ENCODE results near the gene CBY3.
"Not testable (repeated sequence)": the region's sequence is repeated elsewhere in the genome, so short reads cannot be mapped to it uniquely, and the experiment has no call there.

The CBY3 gene

DNA sequence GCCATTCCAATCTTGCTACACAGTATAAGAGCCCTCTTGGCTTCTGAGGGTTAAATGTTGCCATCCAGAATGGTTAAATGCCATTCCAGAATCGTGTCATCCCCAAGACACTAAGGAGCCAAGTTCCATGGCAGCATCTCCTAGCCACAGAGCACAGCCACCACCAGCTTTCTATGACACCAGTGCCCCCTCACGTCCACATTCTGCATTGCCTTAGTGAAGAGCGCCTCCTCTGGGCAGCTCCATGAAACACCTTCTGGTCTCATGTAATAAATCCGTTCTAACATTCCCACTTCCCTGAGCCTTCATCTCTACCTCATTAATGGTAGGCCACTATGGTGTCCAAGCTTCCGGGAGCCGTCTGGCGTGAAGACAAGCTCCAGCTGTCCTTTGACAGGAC is 12.4 kb downstream of the CBY3 start:
- DNase-seq: peak; percentile 56

DNA sequence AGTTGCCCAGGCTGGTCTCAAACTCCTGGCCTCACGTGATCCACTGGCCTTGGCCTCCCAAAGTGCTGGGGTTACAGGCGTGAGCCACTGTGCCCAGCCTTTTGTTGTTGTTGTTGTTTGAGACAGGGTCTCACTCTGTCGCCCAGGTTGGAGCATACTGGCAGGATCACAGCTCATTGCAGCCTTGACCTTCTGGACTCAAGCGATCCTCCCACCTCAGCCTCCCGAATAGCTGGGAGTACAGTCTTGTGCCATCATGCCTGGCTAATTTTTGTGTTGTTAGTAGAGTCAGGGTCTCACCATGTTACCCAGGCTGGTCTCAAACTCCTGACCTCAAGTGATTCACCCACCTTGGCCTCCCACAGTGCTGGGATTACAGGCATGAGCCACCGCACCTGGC is 19.2 kb downstream of the CBY3 start:
- not testable (repeated sequence) for DNase-seq

DNA sequence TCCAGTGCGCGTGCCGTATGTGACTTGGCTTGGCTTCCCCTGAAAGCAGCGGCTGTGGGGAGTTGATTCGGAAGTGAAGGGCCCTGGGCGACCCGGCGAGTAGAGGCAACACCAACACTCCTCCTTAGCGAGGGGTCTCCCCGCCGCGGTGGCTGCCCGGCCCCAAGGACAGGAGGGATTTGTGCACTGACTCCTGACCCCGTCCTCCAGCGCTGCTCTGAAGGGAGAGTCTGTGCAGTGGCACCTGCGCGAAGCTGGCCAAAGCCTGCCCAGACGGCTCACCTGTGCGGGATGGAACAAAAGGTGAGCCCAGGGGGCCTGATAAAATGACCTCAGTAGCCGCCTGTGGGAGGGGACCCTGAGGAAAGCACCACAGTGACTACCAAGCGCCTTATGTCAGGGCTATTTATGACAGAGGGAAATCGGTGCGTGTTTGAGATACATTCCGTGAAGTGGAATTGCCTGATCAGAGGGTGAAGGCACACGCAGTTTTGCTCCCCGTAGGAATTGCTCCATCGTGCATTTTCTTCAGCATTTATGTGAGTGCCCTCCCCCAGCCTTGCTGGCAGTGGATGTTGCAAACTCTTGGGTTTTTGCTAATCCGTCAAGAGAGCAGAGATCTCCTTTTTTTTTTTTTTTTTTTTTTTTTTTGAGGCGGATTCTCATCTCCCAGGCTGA is 22.5 kb downstream of the CBY3 start:
- not testable (repeated sequence) for DNase-seq

DNA sequence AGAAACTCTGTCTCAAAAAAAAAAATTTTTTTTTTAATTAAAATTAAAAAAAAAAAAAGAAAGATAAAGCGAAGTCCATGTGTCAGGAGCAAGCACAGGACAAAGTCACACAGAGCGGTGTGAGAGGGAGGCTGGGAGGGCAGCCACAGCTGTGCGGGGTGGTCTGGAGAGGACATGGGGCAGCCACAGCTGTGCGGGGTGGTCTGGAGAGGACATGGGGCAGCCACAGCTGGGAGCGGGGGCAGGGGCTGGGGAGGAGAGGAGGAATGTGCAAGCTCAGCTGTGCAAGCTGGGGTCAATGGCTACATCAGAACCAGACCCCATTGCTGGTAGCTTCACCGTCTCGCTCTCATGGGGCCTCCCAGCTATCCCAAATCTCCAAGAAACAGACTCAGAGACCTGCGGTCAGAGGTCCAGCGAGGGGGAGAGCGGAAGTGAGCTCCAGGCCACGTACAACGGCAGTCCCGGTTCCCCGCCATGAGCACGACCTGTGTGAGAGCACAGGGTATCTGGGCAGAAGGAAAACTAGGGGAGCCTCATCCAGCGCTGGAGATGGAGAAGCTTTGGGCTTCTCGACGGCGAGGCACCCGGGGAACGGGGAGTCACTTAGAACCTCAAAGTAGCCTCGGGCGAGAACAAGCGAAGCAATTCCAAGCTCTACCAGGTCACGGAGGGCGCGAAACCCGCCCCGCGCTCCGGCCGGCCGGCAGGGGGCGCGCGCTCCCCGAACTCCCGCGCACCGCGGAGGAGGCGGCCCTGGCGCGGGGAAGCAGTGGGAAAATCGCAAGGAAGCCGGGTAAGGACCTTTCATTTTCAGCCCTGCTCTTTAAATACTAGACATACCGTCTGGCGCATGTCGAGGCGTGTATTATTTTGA is 23.3 kb downstream of the CBY3 start:
- DNase-seq: not testable (repeated sequence)

DNA sequence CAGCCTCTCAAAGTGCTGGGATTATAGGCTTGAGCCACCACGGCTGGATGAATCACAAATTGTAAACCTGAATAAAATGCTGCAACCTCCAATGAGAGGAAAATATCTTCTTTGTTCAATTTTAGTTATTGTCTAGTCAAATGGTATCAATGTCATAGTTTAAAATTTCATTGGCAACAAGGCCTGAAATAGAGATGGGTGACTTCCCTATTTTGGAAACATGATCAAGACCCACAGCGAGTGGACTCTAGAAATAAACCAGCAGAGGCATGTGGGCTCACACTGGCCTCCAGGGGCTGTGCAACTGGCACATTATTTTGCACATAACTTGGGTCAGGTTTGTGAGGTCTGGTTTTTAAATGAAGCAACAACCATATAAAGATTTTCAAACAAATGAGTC is 27.7 kb downstream of the CBY3 start:
- DNase-seq: not testable (repeated sequence)

DNA sequence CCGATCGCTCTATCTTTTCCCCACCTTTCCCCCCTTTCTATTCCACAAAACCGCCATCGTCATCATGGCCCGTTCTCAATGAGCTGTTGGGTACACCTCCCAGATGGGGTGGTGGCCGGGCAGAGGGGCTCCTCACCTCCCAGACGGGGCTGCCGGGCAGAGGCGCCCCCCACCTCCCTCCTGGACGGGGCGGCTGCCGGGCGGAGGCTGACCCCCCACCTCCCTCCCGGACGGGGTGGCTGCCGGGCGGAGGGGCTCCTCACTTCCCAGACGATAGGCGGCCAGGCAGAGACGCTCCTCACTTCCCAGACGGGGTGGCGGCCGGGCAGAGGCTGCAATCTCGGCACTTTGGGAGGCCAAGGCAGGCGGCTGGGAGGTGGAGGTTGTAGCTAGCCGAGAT is 30.6 kb downstream of the CBY3 start:
- DNase-seq: not testable (repeated sequence)

DNA sequence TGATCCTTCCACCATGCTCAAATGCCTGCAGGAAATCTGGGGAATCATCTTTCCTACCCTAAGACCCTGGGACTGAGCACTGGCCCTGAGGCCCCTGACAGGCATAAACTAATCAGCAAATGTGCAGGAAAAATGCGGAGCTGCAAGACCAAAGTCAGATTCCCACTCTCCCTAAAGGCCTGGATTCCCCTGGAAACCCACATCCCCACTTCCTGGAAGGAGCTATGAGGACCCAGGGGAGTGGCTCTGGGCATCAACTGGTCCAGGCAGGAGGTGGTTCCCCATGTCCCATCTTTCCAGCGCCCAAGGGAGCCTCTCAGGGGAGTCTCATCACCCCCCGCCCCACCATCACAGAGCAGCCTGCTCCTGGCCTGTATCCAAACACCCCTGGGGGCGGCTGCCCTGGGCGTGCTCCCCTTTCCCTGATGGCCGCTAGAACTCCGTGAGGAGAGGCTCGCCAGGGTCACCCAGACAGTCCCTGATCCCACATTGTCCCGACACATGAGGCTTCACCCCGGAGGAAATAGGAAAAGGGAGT is 31.6 kb downstream of the CBY3 start:
- DNase-seq: not testable (repeated sequence)

DNA sequence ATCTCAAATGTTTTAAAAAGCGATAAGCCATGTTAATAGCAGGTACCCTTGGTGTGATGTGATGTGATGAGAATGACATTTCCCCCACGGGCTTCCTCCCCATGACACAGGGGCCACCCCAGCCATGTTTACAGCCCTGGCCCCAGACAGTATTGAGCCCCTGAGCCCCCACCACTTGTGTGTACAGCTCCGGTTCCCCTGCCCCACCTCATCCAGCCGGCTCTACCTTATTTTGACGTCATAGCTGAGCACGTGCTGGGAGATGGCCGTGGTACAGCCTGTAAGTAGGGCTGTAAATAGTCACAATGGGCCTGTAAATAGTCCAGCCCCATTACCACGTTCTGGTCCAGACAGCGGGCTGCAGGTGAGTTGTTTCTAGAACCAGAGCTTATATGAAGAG is 32.4 kb downstream of the CBY3 start:
- DNase-seq: no peak

DNA sequence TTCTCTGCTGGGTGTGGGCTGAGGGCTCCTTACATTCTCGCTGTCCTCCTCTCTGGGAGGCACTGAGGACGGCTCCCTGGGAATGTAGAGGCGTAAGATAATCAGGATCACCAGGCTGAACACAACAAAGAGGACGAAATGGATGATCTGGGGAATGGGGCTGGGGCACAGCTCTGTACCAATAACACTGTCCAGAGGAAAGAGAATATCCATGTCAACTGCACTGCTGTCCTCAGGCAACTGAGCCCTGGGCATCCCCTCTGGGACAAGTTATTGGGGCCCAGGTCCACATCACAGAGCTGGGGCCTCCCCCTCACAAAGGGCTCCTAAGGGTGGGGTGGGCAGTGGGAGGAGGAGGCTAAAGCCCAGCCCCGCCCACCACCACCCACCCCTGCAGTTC is 36.1 kb downstream of the CBY3 start:
- DNase-seq: not testable (repeated sequence)

DNA sequence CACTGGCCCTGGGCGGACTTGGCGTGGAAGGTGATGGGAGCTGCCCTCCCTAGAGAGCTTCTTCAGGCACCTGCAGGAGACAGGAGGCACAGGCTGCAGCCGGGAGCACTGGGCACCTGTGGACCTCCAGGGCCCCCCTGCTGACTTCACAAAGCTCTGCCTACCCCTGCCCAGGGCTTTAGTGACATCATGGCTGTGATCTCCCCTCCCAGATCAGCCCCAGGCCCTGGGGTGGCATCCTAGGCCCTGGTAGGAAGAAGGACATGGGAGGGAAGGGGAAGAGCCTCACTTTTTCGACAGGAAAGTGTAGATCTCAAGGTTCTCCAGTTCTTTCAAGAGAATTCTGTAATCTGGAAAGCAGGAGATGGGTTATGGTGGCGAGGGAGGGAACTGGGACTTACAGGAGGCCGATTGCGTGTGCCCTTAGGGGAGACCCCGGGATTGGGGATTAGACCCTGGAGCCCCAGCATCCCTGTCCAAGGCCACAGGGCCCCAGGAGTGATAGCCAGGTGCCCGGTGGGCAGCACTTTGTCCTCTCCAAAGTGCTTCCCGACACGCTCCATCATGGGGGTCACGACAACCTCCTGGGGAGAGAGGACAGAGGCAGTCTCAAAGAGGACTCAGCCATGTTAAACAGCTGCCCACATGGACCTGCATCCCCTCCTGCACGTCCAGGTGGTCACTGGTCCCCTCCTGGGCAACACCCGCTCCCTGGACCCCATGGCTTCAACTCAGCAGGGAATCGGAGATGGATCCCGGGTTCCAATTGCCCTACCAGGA is 37.5 kb downstream of the CBY3 start:
- DNase-seq: not testable (repeated sequence)

DNA sequence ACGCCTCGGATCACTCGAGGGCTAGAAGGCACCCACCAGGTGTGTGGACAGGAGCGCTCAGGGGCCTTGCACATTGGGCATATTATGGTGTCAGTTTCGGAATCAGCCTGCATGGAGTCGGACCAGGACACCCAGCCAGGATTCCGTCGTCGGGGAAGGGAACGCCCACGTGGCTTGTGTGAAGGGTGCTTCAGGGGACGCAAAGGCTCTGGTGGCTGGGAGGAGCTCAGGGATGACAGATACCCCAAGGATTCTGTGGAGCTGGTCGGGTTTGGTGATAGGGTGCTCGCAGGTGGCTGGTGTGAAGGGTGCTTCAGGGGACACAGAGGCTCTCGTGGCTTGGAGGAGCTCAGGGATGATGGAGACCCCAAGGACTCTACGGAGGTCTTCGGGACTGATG is 38.2 kb downstream of the CBY3 start:
- not testable (repeated sequence) for DNase-seq

DNA sequence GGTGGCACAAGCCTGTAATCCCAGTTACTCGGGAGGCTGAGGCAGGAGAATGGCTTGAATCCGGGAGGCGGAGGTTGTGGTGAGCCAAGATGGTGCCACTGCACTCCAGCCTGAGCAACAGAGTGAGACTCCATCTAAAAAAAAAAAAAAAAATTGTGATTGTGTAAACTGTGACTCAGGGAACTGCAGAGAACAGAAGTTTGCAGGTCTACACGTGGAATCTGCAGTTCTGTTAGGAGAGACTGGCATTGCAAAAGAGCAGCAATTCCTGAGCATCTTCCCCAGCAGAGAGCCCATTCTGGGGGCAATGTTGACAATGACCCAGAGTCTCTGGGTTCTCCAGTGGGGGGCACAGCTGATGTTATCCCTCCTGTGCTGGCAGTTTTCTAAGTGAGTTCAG is 39.1 kb downstream of the CBY3 start:
- DNase-seq: not testable (repeated sequence)

DNA sequence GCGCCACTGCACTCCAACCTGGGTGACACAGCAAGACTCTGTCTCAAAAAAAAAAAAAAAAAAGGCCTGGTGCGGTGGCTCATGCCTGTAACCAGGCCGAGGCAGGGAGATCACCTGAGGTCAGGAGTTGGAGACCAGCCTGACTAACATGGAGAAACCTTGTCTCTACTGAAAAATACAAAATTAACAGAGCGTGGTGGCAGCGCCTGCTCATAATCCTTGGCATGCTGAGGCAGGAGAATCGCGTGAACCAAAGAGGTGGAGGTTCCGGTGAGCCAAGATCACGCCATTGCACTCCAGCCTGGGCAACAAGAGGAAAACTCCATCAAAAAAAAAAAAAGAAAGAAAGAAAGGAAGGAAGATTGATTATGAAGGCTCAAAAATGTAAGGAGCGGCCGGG is 41.5 kb downstream of the CBY3 start:
- not testable (repeated sequence) for DNase-seq

DNA sequence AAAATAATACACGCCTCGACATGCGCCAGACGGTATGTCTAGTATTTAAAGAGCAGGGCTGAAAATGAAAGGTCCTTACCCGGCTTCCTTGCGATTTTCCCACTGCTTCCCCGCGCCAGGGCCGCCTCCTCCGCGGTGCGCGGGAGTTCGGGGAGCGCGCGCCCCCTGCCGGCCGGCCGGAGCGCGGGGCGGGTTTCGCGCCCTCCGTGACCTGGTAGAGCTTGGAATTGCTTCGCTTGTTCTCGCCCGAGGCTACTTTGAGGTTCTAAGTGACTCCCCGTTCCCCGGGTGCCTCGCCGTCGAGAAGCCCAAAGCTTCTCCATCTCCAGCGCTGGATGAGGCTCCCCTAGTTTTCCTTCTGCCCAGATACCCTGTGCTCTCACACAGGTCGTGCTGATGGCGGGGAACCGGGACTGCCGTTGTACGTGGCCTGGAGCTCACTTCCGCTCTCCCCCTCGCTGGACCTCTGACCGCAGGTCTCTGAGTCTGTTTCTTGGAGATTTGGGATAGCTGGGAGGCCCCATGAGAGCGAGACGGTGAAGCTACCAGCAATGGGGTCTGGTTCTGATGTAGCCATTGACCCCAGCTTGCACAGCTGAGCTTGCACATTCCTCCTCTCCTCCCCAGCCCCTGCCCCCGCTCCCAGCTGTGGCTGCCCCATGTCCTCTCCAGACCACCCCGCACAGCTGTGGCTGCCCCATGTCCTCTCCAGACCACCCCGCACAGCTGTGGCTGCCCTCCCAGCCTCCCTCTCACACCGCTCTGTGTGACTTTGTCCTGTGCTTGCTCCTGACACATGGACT is 46.3 kb downstream of the CBY3 start:
- DNase-seq: not testable (repeated sequence)

DNA sequence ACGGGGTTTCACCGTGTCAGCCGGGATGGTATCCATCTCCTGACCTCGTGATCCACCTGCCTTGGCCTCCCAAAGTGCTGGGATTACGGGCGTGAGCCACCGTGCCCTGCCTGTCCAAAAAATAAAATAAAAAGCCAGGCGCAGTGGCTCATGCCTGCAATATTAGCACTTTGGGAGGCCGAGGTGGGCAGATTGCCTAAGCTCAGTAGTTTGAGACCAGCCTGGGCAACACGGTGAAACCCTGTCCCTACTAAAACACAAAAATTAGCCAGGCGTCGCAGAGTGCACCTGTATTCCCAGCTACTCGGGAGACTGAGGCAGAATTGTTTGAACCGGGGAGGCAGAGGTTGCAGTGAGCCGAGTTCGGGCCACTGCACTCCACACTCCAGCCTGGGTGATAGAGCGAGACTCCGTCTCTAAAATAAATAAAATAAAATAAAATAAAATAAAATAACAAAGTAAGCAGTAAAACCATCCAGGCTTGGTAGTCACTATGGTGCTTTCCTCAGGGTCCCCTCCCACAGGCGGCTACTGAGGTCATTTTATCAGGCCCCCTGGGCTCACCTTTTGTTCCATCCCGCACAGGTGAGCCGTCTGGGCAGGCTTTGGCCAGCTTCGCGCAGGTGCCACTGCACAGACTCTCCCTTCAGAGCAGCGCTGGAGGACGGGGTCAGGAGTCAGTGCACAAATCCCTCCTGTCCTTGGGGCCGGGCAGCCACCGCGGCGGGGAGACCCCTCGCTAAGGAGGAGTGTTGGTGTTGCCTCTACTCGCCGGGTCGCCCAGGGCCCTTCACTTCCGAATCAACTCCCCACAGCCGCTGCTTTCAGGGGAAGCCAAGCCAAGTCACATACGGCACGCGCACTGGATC is 47.1 kb downstream of the CBY3 start:
- not testable (repeated sequence) for DNase-seq
